Ishikawa (cell line): ENCODE measurements around the gene APBA3.

Experiments
- CEBPB ChIP-seq: IDR thresholded peaks from 2 replicates; pipeline ENCODE4 v1.6.1; 2012
- CREB1 ChIP-seq: IDR thresholded peaks from 2 replicates; pipeline ENCODE4 v1.6.1; 2012; ENCODE audit warnings: low read depth
- EGR1 ChIP-seq: IDR thresholded peaks from 2 replicates; pipeline ENCODE4 v1.6.1; 2012
- EP300 ChIP-seq: IDR thresholded peaks from 2 replicates; pipeline ENCODE4 v1.6.1; 2012; ENCODE audit warnings: borderline replicate concordance
- FOXM1 ChIP-seq: IDR thresholded peaks from 2 replicates; pipeline ENCODE4 v1.6.1; 2012; ENCODE audit warnings: low read depth, borderline replicate concordance
- MAX ChIP-seq: IDR thresholded peaks from 2 replicates; pipeline ENCODE4 v1.6.1; 2012
- NFIC ChIP-seq: IDR thresholded peaks from 2 replicates; pipeline ENCODE4 v1.6.1; 2012
- RAD21 ChIP-seq: IDR thresholded peaks from 2 replicates; pipeline ENCODE4 v1.6.1; 2012; ENCODE audit warnings: low read depth
- REST ChIP-seq: IDR thresholded peaks from 2 replicates; pipeline ENCODE4 v1.6.1; 2012; ENCODE audit warnings: low read depth, mild to moderate bottlenecking
- TAF1 ChIP-seq: IDR thresholded peaks from 2 replicates; pipeline ENCODE4 v1.6.1; 2012; ENCODE audit warnings: low read depth, mild to moderate bottlenecking
- USF1 ChIP-seq: IDR thresholded peaks from 2 replicates; pipeline ENCODE4 v1.6.1; 2012
- YY1 ChIP-seq: IDR thresholded peaks from 2 replicates; pipeline ENCODE4 v1.6.1; 2012; ENCODE audit warnings: low read depth

- TF ChIP-seq YY1 (no peak), EP300 (no peak), FOXM1 (no peak), EGR1 (no peak), REST (no peak), NFIC (no peak), TAF1 (no peak), USF1 (no peak), MAX (no peak), CREB1 (no peak), RAD21 (peak; percentile 46), CEBPB (no peak)
Observed at GRCh38 chr19:3783660-3784584, 22.4 kb upstream of the APBA3 start.
